CD4-positive, alpha-beta T cell (primary cell): ENCODE measurements around the gene DAZL. TPM values are rescaled to one million over a fixed set of nuclear protein-coding genes. Genes with fewer than 3 reads are reported as not detected.

Experiments
- ATAC-seq: fragments of 200-7000 bp; cut with Tn5 transposase; one replicate; pipeline ENCODE4 v1.10.0; 2022; ENCODE audit warnings: mild to moderate bottlenecking; ENCODE audit not compliant: poor library complexity
- CTCF ChIA-PET: fragments of 350-600 bp; sonication (Branson Sonifier 250); formaldehyde crosslinking; loops from one replicate; lab custom pipeline; 2021; ENCODE audit warnings: antibody characterized with exemption, inconsistent platforms; lab: Charles Lee
- POLR2A ChIA-PET: fragments of 350-600 bp; sonication (Branson Sonifier 250); formaldehyde crosslinking; loops from one replicate; lab custom pipeline; 2021; ENCODE audit warnings: antibody characterized with exemption, inconsistent platforms; lab: Charles Lee
- DNase-seq, 14 experiments: peaks; one replicate each; pipeline ENCODE4 v3.0.0-alpha.2; 2013 to 2020; ENCODE audit warnings: mixed read lengths in 2 of 14
- H3K27ac ChIP-seq, 2 donors: one replicate each; pipeline versions ENCODE4 v1.5.1 to v1.7.0; 2013; ENCODE audit warnings: low read length in 2 of 2, low read depth in 1 of 2, mild to moderate bottlenecking in 1 of 2
- H3K27me3 ChIP-seq, 2 experiments: 1 replicate in 1 of 2; 2 replicates in 1 of 2; pipeline versions ENCODE4 v1.6.1 to v1.7.0; 2013; ENCODE audit warnings: low read length in 2 of 2, control low read depth in 1 of 2, mild to moderate bottlenecking in 1 of 2, moderate library complexity in 1 of 2; ENCODE audit not compliant: insufficient read depth in 2 of 2, control insufficient read depth in 1 of 2
- H3K36me3 ChIP-seq: one replicate; pipeline ENCODE4 v1.6.1; 2013; ENCODE audit warnings: low read length, control low read depth; ENCODE audit not compliant: insufficient read depth
- H3K4me1 ChIP-seq: one replicate; pipeline ENCODE4 v1.6.1; 2013; ENCODE audit warnings: low read length, control low read depth; ENCODE audit not compliant: insufficient read depth
- H3K4me3 ChIP-seq: one replicate; pipeline ENCODE4 v1.5.1; 2013; ENCODE audit warnings: mild to moderate bottlenecking, low read length, moderate library complexity
- H3K9me3 ChIP-seq, 2 experiments: 1 replicate in 1 of 2; 2 replicates in 1 of 2; pipeline versions ENCODE4 v1.6.1 to v1.7.0; 2013; ENCODE audit warnings: low read length in 2 of 2, mild to moderate bottlenecking in 2 of 2, control low read depth in 1 of 2, moderate library complexity in 1 of 2; ENCODE audit not compliant: control insufficient read depth in 1 of 2, insufficient read depth in 1 of 2
- H3K27ac Mint-ChIP-seq: one replicate; pipeline ENCODE4 v1.8.0; 2020; ENCODE audit warnings: mixed read lengths
- H3K27me3 Mint-ChIP-seq: one replicate; pipeline ENCODE4 v1.8.0; 2021; ENCODE audit warnings: mixed read lengths
- H3K36me3 Mint-ChIP-seq: one replicate; pipeline ENCODE4 v1.8.0; 2021; ENCODE audit warnings: low read depth, mixed read lengths
- H3K4me1 Mint-ChIP-seq: one replicate; pipeline ENCODE4 v1.8.0; 2021; ENCODE audit warnings: low read depth, mixed read lengths
- H3K4me3 Mint-ChIP-seq: one replicate; pipeline ENCODE4 v1.8.0; 2020; ENCODE audit warnings: mild to moderate bottlenecking, mixed read lengths
- H3K9me3 Mint-ChIP-seq: one replicate; pipeline ENCODE4 v1.8.0; 2020; ENCODE audit warnings: mixed read lengths
- CTCF ChIP-seq: fragments of 200-600 bp; IDR thresholded peaks from one replicate; pipeline ENCODE4 v1.8.0; 2022; ENCODE audit warnings: antibody characterized with exemption, mild to moderate bottlenecking
- intact Hi-C, 2 experiments: fragments of 100-400 bp; cut with DNase I in 1 of 2; cut with micrococcal nuclease in 1 of 2; formaldehyde crosslinking; loops; one replicate each; pipeline versions ENCODE4 v1.15.1 to v1.9.0; 2023 to 2025; cut with DNase I, micrococcal nuclease
- total RNA-seq, 174 experiments: library from RNA in 2 of 174; stranded (reverse) in 2 of 174; gene quantifications; one replicate each; pipeline ENCODE4 v1.2.3 and lab custom pipeline; 2021 to 2026

DAZL gene
- total RNA-seq, 2 experiments from 2014 or later = not detected

- H3K4me3 Mint-ChIP-seq = no peak overlapping the region
- POLR2A ChIA-PET = interaction anchor here (1.1 kb wide), 1 partner anchor 322 kb away, joined by 3 read pairs; the partner anchor contains the start of genes DPH3 and OXNAD1
- no peaks in the 10 kb centered on the region for H3K9me3 Mint-ChIP-seq
These were observed 18.1 kb downstream of the DAZL start for GRCh38 chr3:16587047-16587680.

GRCh38 chr3:16584880-16585279 lies 20.3 kb downstream of the DAZL start:
- no peaks in the 10 kb centered on the region for H3K36me3 ChIP-seq
- no peaks in the 10 kb centered on the region for H3K27me3 Mint-ChIP-seq
- CTCF ChIA-PET = no interaction called here
- H3K27ac Mint-ChIP-seq = no peak overlapping the region
- no peaks in the 10 kb centered on the region for H3K36me3 Mint-ChIP-seq
- no peak for DNase-seq
- no peak for TF ChIP-seq CTCF
- H3K27me3 ChIP-seq = no peaks in the 10 kb centered on the region
- no peaks in the 10 kb centered on the region for H3K4me1 ChIP-seq
- POLR2A ChIA-PET = no interaction called here
- H3K9me3 ChIP-seq = no peaks in the 10 kb centered on the region
- intact Hi-C loops = no loop called here
- H3K9me3 Mint-ChIP-seq = no peaks in the 10 kb centered on the region
- H3K4me3 ChIP-seq = no peak overlapping the region
- no peak for ATAC-seq
- H3K4me3 Mint-ChIP-seq = no peak overlapping the region
- H3K27ac ChIP-seq = no peak overlapping the region
- no peaks in the 10 kb centered on the region for H3K4me1 Mint-ChIP-seq

More at GRCh38 chr3:16587047-16587680, 18.1 kb downstream of the DAZL start:
- Histone ChIP-seq H3K9me3 (no peaks in the 10 kb centered on the region), H3K4me1 (no peaks in the 10 kb centered on the region), H3K36me3 (no peaks in the 10 kb centered on the region), H3K27me3 (no peaks in the 10 kb centered on the region), H3K4me3 (no peak overlapping the region), H3K27ac (no peak overlapping the region)
- DNase-seq (no peak), ATAC-seq (no peak)
- Mint-ChIP-seq H3K27ac (no peak overlapping the region), H3K36me3 (no peaks in the 10 kb centered on the region), H3K27me3 (no peaks in the 10 kb centered on the region), H3K4me1 (no peaks in the 10 kb centered on the region)
- CTCF ChIA-PET = interaction anchor here (1.6 kb wide), 1 partner anchor 9 kb away, joined by 4 read pairs; no protein-coding TSS in a partner anchor
- intact Hi-C loops = no loop called here
- no peak for TF ChIP-seq CTCF

GRCh38 chr3:16583551-16583950 lies 21.7 kb downstream of the DAZL start:
- H3K4me1 ChIP-seq = no peaks in the 10 kb centered on the region
- intact Hi-C loops = no loop called here

More at GRCh38 chr3:16583551-16583950, 21.7 kb downstream of the DAZL start:
- H3K4me1 Mint-ChIP-seq = no peaks in the 10 kb centered on the region
- Histone ChIP-seq H3K4me3 (no peak overlapping the region), H3K36me3 (no peaks in the 10 kb centered on the region), H3K27ac (no peak overlapping the region), H3K27me3 (no peaks in the 10 kb centered on the region), H3K9me3 (no peaks in the 10 kb centered on the region)
- DNase-seq (no peak), ATAC-seq (no peak)
- no peaks in the 10 kb centered on the region for H3K36me3 Mint-ChIP-seq
- POLR2A ChIA-PET = no interaction called here
- H3K4me3 Mint-ChIP-seq = no peak overlapping the region
- CTCF ChIA-PET = interaction anchor here (0.7 kb wide), 1 partner anchor 1475 kb away, joined by 4 read pairs; no protein-coding TSS in a partner anchor
- no peaks in the 10 kb centered on the region for H3K27me3 Mint-ChIP-seq
- no peak overlapping the region for H3K27ac Mint-ChIP-seq
- TF ChIP-seq CTCF = no peak
- H3K9me3 Mint-ChIP-seq = no peaks in the 10 kb centered on the region
